Measurements from ENCODE around the gene OR56A4. TPM values are rescaled to one million over a fixed set of nuclear protein-coding genes. Genes with fewer than 3 reads are reported as not detected.

OR56A4 gene
- not detected in 5 replicates for total RNA-seq (2022; extraction: Qiagen RNA extraction; ENCODE audit: low read depth)

GRCh38 chr11:6006846-6007245 is at the start of gene OR56A4:
Gene OR56A4, minus strand, starts transcription at chr11:6006946. Its CDS starts 3,954 bp downstream, at chr11:6002992.

GRCh38 chr11:6030708-6031405 is 24.1 kb upstream of the OR56A4 start, which contains the start of gene OR56A1:
Gene OR56A1, minus strand, starts transcription at chr11:6030758. Its CDS starts 3,066 bp downstream, at chr11:6027692.

GRCh38 chr11:5986885-5987284 is 19.9 kb downstream of the OR56A4 start, which contains the start of gene OR52L1:
Gene OR52L1, minus strand, starts transcription at chr11:5986985. Its CDS starts 55 bp downstream, at chr11:5986930.

GRCh38 chr11:5968394-5968793 is 38.4 kb downstream of the OR56A4 start, which contains the start of gene OR56A5:
Gene OR56A5, minus strand, starts transcription at chr11:5968494. Its CDS starts 0 bp downstream, at chr11:5968494.

Other genes starting within 250 kb of the OR56A4 start
- not detected in 5 replicates for gene OR52N5, start 223.6 kb downstream of the OR56A4 start, total RNA-seq (2022; extraction: Qiagen RNA extraction; ENCODE audit: low read depth)
- not detected in 5 replicates for gene OR52N1, start 215.7 kb downstream of the OR56A4 start, total RNA-seq (2022; extraction: Qiagen RNA extraction; ENCODE audit: low read depth)
- gene OR52N2, start 198.0 kb downstream of the OR56A4 start, total RNA-seq (2022; extraction: Qiagen RNA extraction; ENCODE audit: low read depth), result not detected in 5 replicates
- gene OR52E6, start 165.0 kb downstream of the OR56A4 start, total RNA-seq (2022; extraction: Qiagen RNA extraction; ENCODE audit: low read depth), result not detected in 5 replicates
- gene OR52E8, start 149.3 kb downstream of the OR56A4 start, total RNA-seq (2022; extraction: Qiagen RNA extraction; ENCODE audit: low read depth), result not detected in 5 replicates
- gene OR52E4, start 126.3 kb downstream of the OR56A4 start, total RNA-seq (2022; extraction: Qiagen RNA extraction; ENCODE audit: low read depth), result not detected in 5 replicates
- not detected in 5 replicates for gene OR52E5, start 113.7 kb downstream of the OR56A4 start, total RNA-seq (2022; extraction: Qiagen RNA extraction; ENCODE audit: low read depth)
- not detected in 5 replicates for gene OR56A3, start 64.7 kb downstream of the OR56A4 start, total RNA-seq (2022; extraction: Qiagen RNA extraction; ENCODE audit: low read depth)
- not detected in 5 replicates for gene OR56A5, start 38.5 kb downstream of the OR56A4 start, total RNA-seq (2022; extraction: Qiagen RNA extraction; ENCODE audit: low read depth)
- gene OR52L1, start 20.0 kb downstream of the OR56A4 start, total RNA-seq (2022; extraction: Qiagen RNA extraction; ENCODE audit: low read depth), result not detected in 5 replicates
- gene OR56A1, start 23.8 kb upstream of the OR56A4 start, total RNA-seq (2022; extraction: Qiagen RNA extraction; ENCODE audit: low read depth), result not detected in 5 replicates
- gene OR56B4, start 100.7 kb upstream of the OR56A4 start, total RNA-seq (2022; extraction: Qiagen RNA extraction; ENCODE audit: low read depth), result not detected in 5 replicates
- not detected in 5 replicates for gene OR52B2, start 163.4 kb upstream of the OR56A4 start, total RNA-seq (2022; extraction: Qiagen RNA extraction; ENCODE audit: low read depth)
- not detected in 5 replicates for gene OR52W1, start 192.3 kb upstream of the OR56A4 start, total RNA-seq (2022; extraction: Qiagen RNA extraction; ENCODE audit: low read depth)
- not detected in 5 replicates for gene C11orf42, start 198.6 kb upstream of the OR56A4 start, total RNA-seq (2022; extraction: Qiagen RNA extraction; ENCODE audit: low read depth)
- gene FHIP1B, start 227.7 kb upstream of the OR56A4 start, total RNA-seq (2022; extraction: Qiagen RNA extraction; ENCODE audit: low read depth), result 14.0 to 19.4 TPM (median 17.4 TPM) in 5 replicates
- gene CNGA4, start 232.1 kb upstream of the OR56A4 start, total RNA-seq (2022; extraction: Qiagen RNA extraction; ENCODE audit: low read depth), result 0.07 TPM in 1 of 5 replicates, not detected in the others